Keratinocyte (primary cell): ENCODE measurements around the gene CFAP299. TPM values are rescaled to one million over a fixed set of nuclear protein-coding genes. Genes with fewer than 3 reads are reported as not detected.

Experiments used
- DNase-seq: peaks from one replicate; pipeline ENCODE4 v3.0.0-alpha.2; 2011; ENCODE audit warnings: low read depth, missing footprints, low spot score
- FAIRE-seq: peaks from 2 replicates; lab custom pipeline; 2011; peaks lifted over from hg19 to GRCh38; lab: Jason Lieb, UNC
- H2AFZ ChIP-seq: 2 replicates; pipeline ENCODE4 v1.6.0; 2012; ENCODE audit warnings: low read length, control low read depth, inconsistent platforms; ENCODE audit not compliant: control insufficient read depth
- H3K27ac ChIP-seq: 2 replicates; pipeline ENCODE4 v1.5.1; 2011; ENCODE audit warnings: low read length; ENCODE audit not compliant: control insufficient read depth, insufficient read depth
- H3K27me3 ChIP-seq: 3 replicates; pipeline ENCODE4 v1.6.0; 2011; ENCODE audit warnings: low read length; ENCODE audit not compliant: control insufficient read depth, insufficient read depth; ENCODE audit errors: extremely low read depth
- H3K36me3 ChIP-seq, 2 experiments: 2 replicates in 1 of 2; 3 replicates in 1 of 2; pipeline ENCODE4 v1.5.1; 2011; ENCODE audit warnings: low read length in 2 of 2, mild to moderate bottlenecking in 1 of 2; ENCODE audit not compliant: control insufficient read depth in 2 of 2, insufficient read depth in 2 of 2; ENCODE audit errors: extremely low read depth in 1 of 2
- H3K4me1 ChIP-seq: 3 replicates; pipeline ENCODE4 v1.5.1; 2011; ENCODE audit warnings: low read length; ENCODE audit not compliant: control insufficient read depth, insufficient read depth; ENCODE audit errors: extremely low read depth
- H3K4me2 ChIP-seq: 3 replicates; pipeline ENCODE4 v1.6.0; 2011; ENCODE audit warnings: low read depth, low read length; ENCODE audit not compliant: control insufficient read depth, insufficient read depth; ENCODE audit errors: extremely low read depth
- H3K4me3 ChIP-seq, 3 experiments: fragments of 200-600 bp in 1 of 3; sonication (generic) in 1 of 3; 2 replicates in 2 of 3; 3 replicates in 1 of 3; pipeline ENCODE4 v1.5.1; 2011 to 2016; ENCODE audit warnings: low read length in 3 of 3, mild to moderate bottlenecking in 3 of 3, control low read depth in 2 of 3, inconsistent platforms in 1 of 3, low read depth in 1 of 3, mixed read lengths in 1 of 3, mixed run types in 1 of 3, moderate library complexity in 1 of 3; ENCODE audit not compliant: control insufficient read depth in 2 of 3, insufficient read depth in 2 of 3; ENCODE audit errors: extremely low read depth in 1 of 3
- H3K79me2 ChIP-seq: 2 replicates; pipeline ENCODE4 v1.6.0; 2012; ENCODE audit warnings: low read length; ENCODE audit not compliant: control insufficient read depth, insufficient read depth
- H3K9ac ChIP-seq: 3 replicates; pipeline ENCODE4 v1.6.0; 2011; ENCODE audit warnings: low read length; ENCODE audit not compliant: control insufficient read depth, insufficient read depth; ENCODE audit errors: extremely low read depth
- H3K9me1 ChIP-seq: 3 replicates; pipeline ENCODE4 v1.6.0; 2011; ENCODE audit warnings: low read length; ENCODE audit not compliant: control insufficient read depth, insufficient read depth; ENCODE audit errors: extremely low read depth
- H3K9me3 ChIP-seq: 2 replicates; pipeline ENCODE4 v1.5.1; 2012; ENCODE audit warnings: low read depth, low read length; ENCODE audit not compliant: control insufficient read depth
- H4K20me1 ChIP-seq: 3 replicates; pipeline ENCODE4 v1.6.0; 2011; ENCODE audit warnings: low read length; ENCODE audit not compliant: control insufficient read depth, insufficient read depth; ENCODE audit errors: extremely low read depth
- CTCF ChIP-seq, 3 experiments: IDR thresholded peaks in 1 of 3; conservative IDR thresholded peaks in 1 of 3; optimal IDR thresholded peaks in 1 of 3; 2 replicates in 2 of 3; 3 replicates in 1 of 3; pipeline versions ENCODE3 to v1.5.1; 2011; ENCODE audit warnings: low read length in 3 of 3, mild to moderate bottlenecking in 3 of 3, moderate library complexity in 2 of 3, control low read depth in 1 of 3, inconsistent platforms in 1 of 3; ENCODE audit not compliant: insufficient read depth in 2 of 3; ENCODE audit errors: extremely low read depth in 1 of 3
- EZH2 ChIP-seq: IDR thresholded peaks from one replicate; pipeline ENCODE4 v1.6.1; 2012; ENCODE audit warnings: inconsistent platforms, mild to moderate bottlenecking, low read length, moderate library complexity
- dilution Hi-C: fragments of 300-500 bp; cut with MboI; formaldehyde crosslinking; loops from one replicate; pipeline ENCODE4 v1.7.0; 2020; ENCODE audit warnings: low sequenced_read_pairs; ENCODE audit not compliant: extremely low pct_ligation_motif_present
- polyA plus RNA-seq, 5 experiments: library from polyadenylated mRNA; depleted of rRNA in 3 of 5; stranded (reverse) in 3 of 5; stranded (forward) in 1 of 5; unstranded in 1 of 5; fragments of >200 nt; gene quantifications; 1 replicate in 1 of 5; 2 replicates in 3 of 5; 3 replicates in 1 of 5; pipeline versions ENCODE4 v1.2.1 to v1.2.3, GENCODE V29; 2011 to 2012; ENCODE audit warnings: missing spikeins in 2 of 5, low read depth in 1 of 5, low replicate concordance in 1 of 5

CFAP299 gene
- polyA plus RNA-seq, 1 donor (not counting 4 experiments of a cell fraction or from before 2014, with no cell fraction given), result 0.14 TPM

- H3K79me2 ChIP-seq, result no peaks in the 10 kb centered on the region
These were observed 432.4 kb downstream of the CFAP299 start for GRCh38 chr4:80767944-80768343.

GRCh38 chr4:80776168-80776567, 440.6 kb downstream of the CFAP299 start:
- dilution Hi-C loops, result no loop called here
- no peak overlapping the region for H3K9ac ChIP-seq
- H3K79me2 ChIP-seq, result no peaks in the 10 kb centered on the region
- no peak overlapping the region for H3K27ac ChIP-seq
- H3K9me3 ChIP-seq, result no peaks in the 10 kb centered on the region
- no peaks in the 10 kb centered on the region for H3K36me3 ChIP-seq
- TF ChIP-seq EZH2 (no peak), CTCF (optimal IDR thresholded peaks at IDR 0.05 in 1 of 3, IDR thresholded peaks at IDR 0.05 in 1 of 3, conservative IDR thresholded peaks at IDR 0.05 in 1 of 3; ENCODE audit: extremely low read depth in 1 of 3, insufficient read depth in 2 of 3, low read length in 3 of 3) (no peak)
- H3K4me1 ChIP-seq, result no peaks in the 10 kb centered on the region
- no peak overlapping the region for H3K4me2 ChIP-seq
- H3K27me3 ChIP-seq, result no peaks in the 10 kb centered on the region
- no peak overlapping the region for H2AFZ ChIP-seq
- DNase-seq, result no peak
- H3K4me3 ChIP-seq, result no peak overlapping the region
- H3K9me1 ChIP-seq, result no peaks in the 10 kb centered on the region
- FAIRE-seq, result no peak
- no peaks in the 10 kb centered on the region for H4K20me1 ChIP-seq

More at GRCh38 chr4:80767944-80768343, 432.4 kb downstream of the CFAP299 start:
- dilution Hi-C loops, result no loop called here
- no peak overlapping the region for H2AFZ ChIP-seq
- H3K9ac ChIP-seq, result no peak overlapping the region
- no peaks in the 10 kb centered on the region for H3K9me3 ChIP-seq
- H3K36me3 ChIP-seq, result no peaks in the 10 kb centered on the region
- DNase-seq, result no peak
- H3K4me3 ChIP-seq, result no peak overlapping the region
- H3K9me1 ChIP-seq, result no peaks in the 10 kb centered on the region
- H3K4me1 ChIP-seq, result no peaks in the 10 kb centered on the region
- no peak overlapping the region for H3K4me2 ChIP-seq
- TF ChIP-seq EZH2 (no peak), CTCF (optimal IDR thresholded peaks at IDR 0.05 in 1 of 3, IDR thresholded peaks at IDR 0.05 in 1 of 3, conservative IDR thresholded peaks at IDR 0.05 in 1 of 3; ENCODE audit: extremely low read depth in 1 of 3, insufficient read depth in 2 of 3, low read length in 3 of 3) (no peak)
- no peak overlapping the region for H3K27ac ChIP-seq
- FAIRE-seq, result no peak
- H4K20me1 ChIP-seq, result no peaks in the 10 kb centered on the region
- H3K27me3 ChIP-seq, result no peaks in the 10 kb centered on the region
